Nucleus accumbens (tissue), 56 donors: ENCODE measurements around the gene MPZL3.

ENCODE experiments used
- DNase-seq, 56 donors: peaks; one replicate each; lab custom pipeline; 2025; lab: John Stamatoyannopoulos, UW

Gene MPZL3

GRCh38 chr11:118214210-118214914, 37.8 kb downstream of the MPZL3 start:
- DNase-seq, result peak in 1 of 56 donors; percentile 5

- no peak for DNase-seq
Measured at GRCh38 chr11:118213781-118214180, 38.4 kb downstream of the MPZL3 start.

- no peak for DNase-seq
Measured at GRCh38 chr11:118213201-118213600, 39.0 kb downstream of the MPZL3 start.

- DNase-seq, result no peak
Measured at GRCh38 chr11:118212781-118213191, 39.4 kb downstream of the MPZL3 start.

GRCh38 chr11:118212131-118212725, 39.9 kb downstream of the MPZL3 start:
- DNase-seq, result no peak

GRCh38 chr11:118211006-118211405, 41.2 kb downstream of the MPZL3 start:
- DNase-seq, result peak in 2 of 56 donors; percentile 18 to 28

GRCh38 chr11:118210323-118210722, 41.8 kb downstream of the MPZL3 start:
- DNase-seq, result no peak

GRCh38 chr11:118209033-118209432, 43.1 kb downstream of the MPZL3 start:
- DNase-seq, result no peak

- DNase-seq, result no peak
Measured at GRCh38 chr11:118207079-118207478, 45.1 kb downstream of the MPZL3 start.

GRCh38 chr11:118206391-118207031, 45.7 kb downstream of the MPZL3 start:
- DNase-seq, result no peak

GRCh38 chr11:118205606-118206378, 46.4 kb downstream of the MPZL3 start:
- DNase-seq, result no peak

- no peak for DNase-seq
Measured at GRCh38 chr11:118202599-118203422, 49.4 kb downstream of the MPZL3 start.

GRCh38 chr11:118201966-118202365, 50.2 kb downstream of the MPZL3 start:
- DNase-seq, result no peak

- no peak for DNase-seq
Measured at GRCh38 chr11:118200901-118201680, 51.1 kb downstream of the MPZL3 start.

GRCh38 chr11:118200497-118200896, 51.7 kb downstream of the MPZL3 start:
- no peak for DNase-seq

- no peak for DNase-seq
Measured at GRCh38 chr11:118199135-118199534, 53.0 kb downstream of the MPZL3 start.

GRCh38 chr11:118198370-118198769, 53.8 kb downstream of the MPZL3 start:
- peak in 49 of 56 donors; percentile 12 to 83 (median 50) for DNase-seq

- peak in 47 of 56 donors; percentile 19 to 82 (median 60) for DNase-seq
Measured at GRCh38 chr11:118194835-118195627, 57.1 kb downstream of the MPZL3 start.
